ENCODE results near the gene IL24.

Gene IL24

DNA sequence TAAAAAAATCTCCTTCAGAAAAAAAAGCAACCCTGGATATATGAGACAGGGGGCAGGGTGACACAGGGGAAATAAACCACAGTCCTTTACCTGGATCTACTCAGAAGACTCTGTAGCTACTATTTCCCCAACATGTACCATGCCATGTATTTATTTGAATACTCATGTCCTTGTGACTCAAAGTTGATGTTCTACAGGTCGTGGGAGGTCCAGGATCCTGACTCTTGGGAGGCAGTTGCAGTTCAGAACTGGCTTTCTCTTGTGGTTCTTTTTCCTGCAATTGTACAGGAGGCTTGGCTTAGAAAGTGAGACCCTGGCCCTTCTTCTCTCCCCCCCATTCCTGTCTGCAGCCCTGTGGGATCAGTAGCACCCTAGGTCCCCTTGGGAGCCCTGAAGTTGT is 5.8 kb upstream of the IL24 start:
- no peak for TF ChIP-seq EZH2phosphoT487 (IDR thresholded peaks at IDR 0.05; ENCODE audit: borderline replicate concordance, low read length)
- TF ChIP-seq, protein P1, sequence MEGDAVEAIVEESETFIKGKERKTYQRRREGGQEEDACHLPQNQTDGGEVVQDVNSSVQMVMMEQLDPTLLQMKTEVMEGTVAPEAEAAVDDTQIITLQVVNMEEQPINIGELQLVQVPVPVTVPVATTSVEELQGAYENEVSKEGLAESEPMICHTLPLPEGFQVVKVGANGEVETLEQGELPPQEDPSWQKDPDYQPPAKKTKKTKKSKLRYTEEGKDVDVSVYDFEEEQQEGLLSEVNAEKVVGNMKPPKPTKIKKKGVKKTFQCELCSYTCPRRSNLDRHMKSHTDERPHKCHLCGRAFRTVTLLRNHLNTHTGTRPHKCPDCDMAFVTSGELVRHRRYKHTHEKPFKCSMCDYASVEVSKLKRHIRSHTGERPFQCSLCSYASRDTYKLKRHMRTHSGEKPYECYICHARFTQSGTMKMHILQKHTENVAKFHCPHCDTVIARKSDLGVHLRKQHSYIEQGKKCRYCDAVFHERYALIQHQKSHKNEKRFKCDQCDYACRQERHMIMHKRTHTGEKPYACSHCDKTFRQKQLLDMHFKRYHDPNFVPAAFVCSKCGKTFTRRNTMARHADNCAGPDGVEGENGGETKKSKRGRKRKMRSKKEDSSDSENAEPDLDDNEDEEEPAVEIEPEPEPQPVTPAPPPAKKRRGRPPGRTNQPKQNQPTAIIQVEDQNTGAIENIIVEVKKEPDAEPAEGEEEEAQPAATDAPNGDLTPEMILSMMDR (IDR thresholded peaks at IDR 0.05; ENCODE audit: low read depth, low read length, poor library complexity, severe bottlenecking) = no peak
- peaks cover 46% of the 10 kb centered on the region for H3K27me3 ChIP-seq (ENCODE audit: control insufficient read depth, low read length)

DNA sequence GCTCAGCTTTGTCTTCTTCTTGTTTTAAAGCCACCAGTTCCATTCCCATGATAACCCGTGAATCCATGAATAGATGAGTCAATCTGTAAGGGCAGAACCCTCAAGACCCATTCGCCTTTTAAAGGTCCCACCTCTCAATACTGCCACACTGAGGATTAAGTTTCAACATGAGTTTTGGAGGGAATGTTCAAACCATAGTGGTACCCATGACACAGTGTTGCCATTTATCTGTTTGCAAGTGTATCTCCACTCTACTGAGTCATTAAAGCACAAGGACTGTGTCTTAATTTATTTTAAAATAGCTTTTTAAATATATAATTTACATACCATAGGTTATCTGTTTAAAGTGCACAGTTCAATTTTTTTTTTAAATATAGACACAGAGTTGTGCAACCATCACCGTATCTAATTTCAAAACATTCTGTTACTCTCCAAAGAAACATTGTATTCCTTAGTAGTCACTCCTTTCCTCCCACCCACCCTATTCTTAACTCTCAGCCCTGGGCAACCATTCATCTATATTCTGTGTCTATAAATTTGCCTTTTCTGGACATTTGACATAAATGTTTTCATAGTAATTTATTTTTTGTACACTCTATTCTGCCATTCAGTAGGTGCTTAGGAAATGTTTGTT is 4.8 kb upstream of the IL24 start:
- Histone ChIP-seq H4K20me1 (ENCODE audit: control insufficient read depth, insufficient read depth, low read depth, low read length) (no peaks in the 10 kb centered on the region), H3K4me2 (ENCODE audit: low read length) (no peak overlapping the region), H3K9me2 (replicated peaks; ENCODE audit: control insufficient read depth, low read length) (no peaks in the 10 kb centered on the region), H3K27me3 (ENCODE audit: control insufficient read depth, low read length) (peaks cover 44% of the 10 kb centered on the region), H3F3A (ENCODE audit: control insufficient read depth, insufficient read depth) (no peaks in the 10 kb centered on the region), H3K79me2 (ENCODE audit: control insufficient read depth, low read length) (no peaks in the 10 kb centered on the region), H3K36me3 (ENCODE audit: control insufficient read depth, low read length) (no peaks in the 10 kb centered on the region), H3K27ac (ENCODE audit: low read depth, low read length) (no peak overlapping the region), H3K4me3 (ENCODE audit: low read length) (no peak overlapping the region), H3K9me3 (ENCODE audit: control insufficient read depth, insufficient read depth, low read length) (no peaks in the 10 kb centered on the region), H3K4me1 (ENCODE audit: control insufficient read depth, low read length) (peaks cover 10% of the 10 kb centered on the region)
- TF ChIP-seq EZH2phosphoT487 (IDR thresholded peaks at IDR 0.05; ENCODE audit: borderline replicate concordance, low read length) = no peak

More for the DNA sequence above, 5.8 kb upstream of the IL24 start:
- Histone ChIP-seq H3K27ac (ENCODE audit: low read depth, low read length) (no peak overlapping the region), H3K79me2 (ENCODE audit: control insufficient read depth, low read length) (no peaks in the 10 kb centered on the region), H3K4me2 (ENCODE audit: low read length) (no peak overlapping the region), H4K20me1 (ENCODE audit: control insufficient read depth, insufficient read depth, low read depth, low read length) (no peaks in the 10 kb centered on the region), H3F3A (ENCODE audit: control insufficient read depth, insufficient read depth) (no peaks in the 10 kb centered on the region), H3K9me3 (ENCODE audit: control insufficient read depth, insufficient read depth, low read length) (no peaks in the 10 kb centered on the region), H3K4me3 (ENCODE audit: low read length) (no peak overlapping the region), H3K36me3 (ENCODE audit: control insufficient read depth, low read length) (no peaks in the 10 kb centered on the region), H3K4me1 (ENCODE audit: control insufficient read depth, low read length) (peaks cover 10% of the 10 kb centered on the region), H3K9me2 (replicated peaks; ENCODE audit: control insufficient read depth, low read length) (no peaks in the 10 kb centered on the region)

DNA sequence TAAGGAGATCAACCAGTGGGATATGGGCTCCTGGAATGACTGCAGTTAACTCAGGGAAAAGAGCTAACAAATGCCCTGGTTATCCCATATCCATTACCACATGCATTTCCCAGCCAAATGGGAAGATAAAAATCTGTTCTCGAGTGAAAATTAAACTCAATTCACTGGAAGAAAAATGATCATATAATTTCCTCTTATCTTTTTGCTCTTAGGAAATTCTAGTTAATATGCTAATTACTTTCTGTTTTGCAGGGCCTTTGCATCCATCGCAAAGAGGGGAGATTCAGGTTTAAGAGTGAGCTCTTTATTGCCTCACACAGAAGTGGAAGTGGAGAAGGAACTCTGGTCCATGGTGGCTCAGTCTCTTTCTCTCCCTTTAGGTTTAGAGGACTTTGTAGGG is 3.9 kb upstream of the IL24 start:
- Histone ChIP-seq H3K9me2 (replicated peaks; ENCODE audit: control insufficient read depth, low read length) (no peaks in the 10 kb centered on the region), H3K27me3 (ENCODE audit: control insufficient read depth, low read length) (peaks cover 37% of the 10 kb centered on the region), H3K4me2 (ENCODE audit: low read length) (no peak overlapping the region), H4K20me1 (ENCODE audit: control insufficient read depth, insufficient read depth, low read depth, low read length) (no peaks in the 10 kb centered on the region), H3K9me3 (ENCODE audit: control insufficient read depth, insufficient read depth, low read length) (no peaks in the 10 kb centered on the region), H3K4me1 (ENCODE audit: control insufficient read depth, low read length) (peaks cover 10% of the 10 kb centered on the region), H3K4me3 (ENCODE audit: low read length) (no peak overlapping the region), H3K36me3 (ENCODE audit: control insufficient read depth, low read length) (no peaks in the 10 kb centered on the region), H3F3A (ENCODE audit: control insufficient read depth, insufficient read depth) (no peaks in the 10 kb centered on the region), H3K27ac (ENCODE audit: low read depth, low read length) (no peak overlapping the region), H3K79me2 (ENCODE audit: control insufficient read depth, low read length) (no peaks in the 10 kb centered on the region)
- TF ChIP-seq, protein P1 (IDR thresholded peaks at IDR 0.05; ENCODE audit: low read depth, low read length, poor library complexity, severe bottlenecking) = no peak
- TF ChIP-seq EZH2phosphoT487 (IDR thresholded peaks at IDR 0.05; ENCODE audit: borderline replicate concordance, low read length) = no peak

DNA sequence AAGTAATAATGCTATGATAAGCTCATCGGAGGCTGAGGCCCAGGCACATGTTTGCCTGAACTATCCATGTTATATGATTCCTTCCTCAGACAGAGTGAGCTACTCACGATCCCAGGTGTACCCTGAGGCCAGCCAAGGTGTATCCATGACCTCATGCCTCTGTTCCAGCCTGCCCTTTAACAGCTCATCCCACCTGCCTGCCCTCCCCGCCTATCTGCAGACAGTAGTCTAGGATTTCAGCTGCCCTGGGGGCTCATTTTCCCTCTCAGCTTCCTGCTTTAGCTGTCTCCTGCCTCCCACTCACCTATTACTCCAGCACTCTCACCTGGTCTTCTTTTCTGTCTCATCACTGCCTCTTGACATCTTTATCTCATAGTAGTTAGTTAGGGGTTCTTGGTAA is 1.9 kb upstream of the IL24 start:
- Histone ChIP-seq H3K79me2 (ENCODE audit: control insufficient read depth, low read length) (no peaks in the 10 kb centered on the region), H3K9me2 (replicated peaks; ENCODE audit: control insufficient read depth, low read length) (no peaks in the 10 kb centered on the region), H4K20me1 (ENCODE audit: control insufficient read depth, insufficient read depth, low read depth, low read length) (no peaks in the 10 kb centered on the region), H3K27me3 (ENCODE audit: control insufficient read depth, low read length) (peaks cover 29% of the 10 kb centered on the region), H3K9me3 (ENCODE audit: control insufficient read depth, insufficient read depth, low read length) (no peaks in the 10 kb centered on the region), H3K4me2 (ENCODE audit: low read length) (no peak overlapping the region), H3F3A (ENCODE audit: control insufficient read depth, insufficient read depth) (no peaks in the 10 kb centered on the region), H3K36me3 (ENCODE audit: control insufficient read depth, low read length) (no peaks in the 10 kb centered on the region), H3K4me1 (ENCODE audit: control insufficient read depth, low read length) (peaks cover 9% of the 10 kb centered on the region), H3K4me3 (ENCODE audit: low read length) (no peak overlapping the region), H3K27ac (ENCODE audit: low read depth, low read length) (no peak overlapping the region)
- no peak for TF ChIP-seq EZH2phosphoT487 (IDR thresholded peaks at IDR 0.05; ENCODE audit: borderline replicate concordance, low read length)
- TF ChIP-seq, protein P1 (IDR thresholded peaks at IDR 0.05; ENCODE audit: low read depth, low read length, poor library complexity, severe bottlenecking) = no peak

Measured in DOHH2 (cell line).